Stimulated activated CD4-positive, alpha-beta T cell treated with anti-CD3 and anti-CD28 coated beads, TNF-alpha, amount 100 ng/mL, for 24 hours (primary cell): Measurements from ENCODE around the gene CCN5.
A peak's percentile ranks its signal among the peaks of the same experiment; 100 is the strongest.

Experiments used
- DNase-seq, 3 experiments: peaks; one replicate each; pipeline ENCODE4 v3.0.0-alpha.2; 2020; ENCODE audit warnings: low read depth in 3 of 3

CCN5 gene

GRCh38 chr20:44737116-44737515 lies 21.9 kb downstream of the CCN5 start:
- no peak for DNase-seq

DNA sequence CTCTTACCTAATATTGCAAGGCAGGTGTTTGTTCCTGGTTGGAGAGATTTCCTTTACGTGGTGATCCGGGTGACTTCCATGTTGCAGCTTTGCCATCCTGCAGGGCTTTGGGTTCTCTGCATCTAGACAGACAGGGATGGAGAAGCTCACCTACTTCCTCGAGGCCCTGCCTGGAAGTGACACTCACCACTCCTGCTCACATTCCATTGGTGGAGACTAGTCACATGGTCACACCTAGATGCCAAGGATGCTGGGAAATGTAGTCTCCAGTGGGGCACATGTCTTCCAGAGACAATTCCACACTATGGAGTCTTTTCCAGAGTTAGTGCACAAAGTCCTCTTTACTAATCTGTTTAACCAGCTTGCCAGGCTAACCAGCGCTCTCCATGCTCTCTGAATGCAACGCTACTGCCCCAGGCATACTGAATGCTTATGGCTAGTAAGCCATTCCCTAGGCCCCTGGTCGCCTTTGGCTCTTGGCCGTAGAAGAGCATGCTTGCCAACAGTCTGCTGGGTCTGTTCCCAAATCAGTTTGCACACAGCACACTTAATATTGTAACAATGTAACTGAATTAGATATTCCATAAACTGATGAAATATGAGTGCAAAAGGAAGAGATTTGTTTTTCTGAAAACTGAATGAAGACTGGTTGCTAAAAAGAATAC lies 23.8 kb downstream of the CCN5 start:
- DNase-seq = peak in 1 of 3 experiments; percentile 20

GRCh38 chr20:44739942-44740341 lies 24.8 kb downstream of the CCN5 start:
- no peak for DNase-seq

DNA sequence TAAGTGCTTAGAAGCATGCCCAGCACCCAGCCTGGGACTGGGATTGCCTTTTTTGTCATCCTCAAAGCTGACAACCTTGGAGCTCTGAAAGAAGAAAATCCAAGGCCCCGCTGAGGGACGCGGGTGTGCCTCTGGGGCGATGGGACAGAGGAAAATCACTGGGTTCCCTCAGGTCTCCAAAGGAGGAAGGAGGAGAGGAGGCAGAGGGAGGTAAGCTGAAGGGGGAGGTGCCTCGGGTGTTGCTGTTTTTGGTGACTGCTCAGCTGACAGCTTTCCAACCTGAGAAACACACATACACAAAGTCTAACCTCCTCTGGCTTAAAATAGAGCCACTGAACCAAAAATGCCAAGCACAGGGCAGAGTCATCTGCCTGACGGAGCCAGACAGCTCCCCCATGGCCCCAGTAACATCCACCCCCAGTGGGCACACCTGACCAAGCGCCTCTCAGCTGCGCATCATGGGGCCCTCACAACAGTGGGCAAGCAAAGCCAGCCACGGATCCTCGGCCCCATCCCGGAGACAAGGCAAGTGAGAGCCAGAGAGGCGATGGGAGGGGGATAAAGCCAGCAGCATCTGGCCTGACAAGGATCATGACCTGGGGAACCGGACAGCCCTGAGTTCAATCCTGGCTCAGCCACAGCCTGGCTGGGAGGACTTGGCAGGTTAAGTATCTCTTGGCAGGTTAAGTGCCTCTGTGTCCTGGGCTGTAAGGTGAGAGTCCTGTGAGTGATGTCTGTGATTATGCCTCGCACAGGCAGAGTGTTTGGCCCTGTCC lies 27.3 kb downstream of the CCN5 start:
- DNase-seq = no peak

DNA sequence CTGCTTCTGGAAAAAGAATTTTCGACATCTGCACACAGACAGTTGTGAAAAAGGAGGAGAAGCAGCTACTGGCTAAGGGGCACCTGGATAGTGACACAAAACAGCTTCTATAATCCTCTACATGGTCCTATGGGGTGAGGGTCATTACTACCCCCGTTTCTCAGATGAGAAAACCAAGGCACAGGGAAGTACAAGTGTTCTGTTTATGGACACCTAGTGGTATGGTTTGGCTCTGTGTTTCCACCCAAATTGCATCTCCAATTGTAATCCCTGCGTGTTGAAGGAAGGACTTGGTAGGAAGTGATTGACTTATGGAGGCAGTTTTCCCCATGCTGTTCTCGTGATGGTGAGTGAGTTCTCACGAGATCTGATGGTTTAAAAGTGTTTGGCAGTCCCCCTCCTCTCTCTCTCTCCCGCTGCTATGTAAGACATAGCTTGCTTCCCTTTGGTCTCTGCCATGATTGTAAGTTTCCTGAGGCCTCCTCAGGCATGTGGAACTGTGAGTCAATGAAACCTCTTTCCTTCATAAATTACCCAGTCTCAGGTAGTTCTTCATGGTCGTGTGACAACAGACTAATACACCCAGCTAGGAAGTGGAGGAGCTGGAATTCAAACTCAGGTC lies 28.0 kb downstream of the CCN5 start:
- DNase-seq = no peak

- no peak for DNase-seq
Observed at GRCh38 chr20:44743916-44744655, 28.9 kb downstream of the CCN5 start.

- DNase-seq = no peak
Observed at GRCh38 chr20:44745122-44745597, 30.0 kb downstream of the CCN5 start.

- peak in 2 of 3 experiments; percentile 28 to 52 for DNase-seq
Observed at GRCh38 chr20:44745598-44746366, 30.6 kb downstream of the CCN5 start, which contains the start of gene KCNK15. Gene KCNK15 (plus strand): TSS chr20:44745865. CDS start chr20:44745911, 46 bp downstream.

- DNase-seq = no peak
Observed at GRCh38 chr20:44746367-44747165, 31.4 kb downstream of the CCN5 start.

DNA sequence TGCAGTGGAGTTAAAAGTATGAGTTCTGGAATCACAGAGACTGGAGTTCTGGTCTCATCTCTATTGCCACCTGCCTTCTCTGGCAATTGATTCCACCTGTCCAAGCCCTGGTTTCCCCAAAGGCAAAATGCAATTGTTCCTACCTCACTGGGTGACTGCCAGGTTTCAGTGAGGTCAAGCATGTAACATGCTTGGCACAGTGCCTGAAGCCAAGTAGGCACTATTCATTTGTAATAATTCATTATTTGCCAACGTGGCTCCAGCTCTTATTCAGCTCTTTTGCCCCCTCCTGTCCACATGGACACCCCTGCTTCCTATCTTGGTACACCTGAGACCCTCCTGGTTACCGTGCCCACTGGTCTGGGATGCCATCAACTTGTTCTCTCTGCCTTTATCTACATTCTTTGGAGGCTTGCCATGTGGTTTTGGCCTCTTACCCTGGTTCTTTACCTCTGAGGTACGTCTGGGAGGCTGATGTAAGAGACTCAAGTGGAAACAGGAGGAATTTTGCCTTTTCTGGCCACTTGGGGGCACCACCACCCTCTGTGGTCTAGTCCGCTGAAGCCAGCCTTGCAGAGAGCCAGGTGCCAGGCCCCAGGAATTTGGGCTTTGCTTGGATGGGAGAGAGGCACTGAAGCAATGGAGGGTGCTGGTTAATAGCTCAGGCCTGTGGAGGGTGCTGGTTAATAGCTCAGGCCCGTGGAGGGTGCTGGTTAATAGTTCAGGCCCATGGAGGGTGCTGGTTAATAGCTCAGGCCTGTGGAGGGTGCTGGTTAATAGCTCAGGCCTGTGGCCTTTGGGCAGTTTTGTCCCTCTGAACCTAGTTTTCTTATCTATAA lies 32.2 kb downstream of the CCN5 start:
- peak; percentile 31 to 73 (median 33) for DNase-seq

GRCh38 chr20:44748005-44748370 lies 32.8 kb downstream of the CCN5 start:
- DNase-seq = no peak

GRCh38 chr20:44750081-44750805 lies 35.1 kb downstream of the CCN5 start:
- no peak for DNase-seq

GRCh38 chr20:44752099-44752931 lies 37.1 kb downstream of the CCN5 start:
- DNase-seq = no peak

DNA sequence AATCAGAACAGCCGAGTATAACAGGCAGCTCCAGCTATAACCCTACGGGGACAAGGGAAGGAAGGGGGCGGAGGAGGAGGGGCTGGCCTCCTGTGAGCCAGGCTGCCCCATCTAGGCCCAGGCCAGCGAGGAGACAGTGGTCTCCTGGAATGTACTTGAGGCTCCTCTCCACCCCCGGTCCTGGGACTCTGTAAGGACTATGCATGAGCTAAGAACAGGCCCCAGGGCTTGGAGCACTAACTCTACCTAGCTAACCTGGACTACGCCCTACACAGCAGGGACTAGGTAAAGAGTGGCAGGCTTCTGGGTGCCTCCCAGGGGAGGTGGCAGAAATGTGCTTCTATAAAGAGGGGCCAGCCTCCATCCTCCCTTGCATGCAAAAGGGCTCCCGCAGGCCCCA lies 39.4 kb downstream of the CCN5 start:
- no peak for DNase-seq

DNA sequence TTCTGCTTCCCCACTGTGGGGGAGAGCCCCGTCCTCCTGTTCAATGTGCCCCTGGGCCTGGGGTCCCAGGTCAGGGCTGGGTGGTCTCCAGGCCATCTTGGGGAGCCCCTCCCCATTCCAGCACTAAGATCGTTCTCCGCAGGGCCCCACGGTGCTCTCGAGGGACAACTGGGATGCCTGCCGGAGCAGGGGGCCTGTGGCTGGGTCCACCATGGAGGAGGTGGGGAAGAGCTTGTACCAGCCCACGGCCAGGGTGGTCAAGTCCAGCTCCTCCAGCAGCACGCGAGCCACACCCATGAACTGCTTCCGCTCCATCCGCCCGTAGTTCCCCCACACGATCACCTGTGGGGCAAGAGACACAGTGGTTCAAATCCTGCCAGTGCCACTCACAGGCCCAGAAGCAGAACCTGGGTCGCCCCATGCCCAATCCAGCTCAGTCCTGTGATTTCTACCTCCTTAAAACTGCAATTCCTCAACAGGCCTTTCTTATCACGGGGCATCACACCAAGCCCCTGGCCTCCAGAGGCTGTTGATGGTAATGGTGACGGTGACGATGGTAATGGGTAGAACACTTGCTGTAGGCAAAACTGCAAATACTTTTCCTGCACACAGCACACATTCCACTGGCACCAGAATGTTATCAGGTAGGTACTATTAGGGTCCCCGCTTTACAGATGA lies 41.0 kb downstream of the CCN5 start:
- no peak for DNase-seq

DNA sequence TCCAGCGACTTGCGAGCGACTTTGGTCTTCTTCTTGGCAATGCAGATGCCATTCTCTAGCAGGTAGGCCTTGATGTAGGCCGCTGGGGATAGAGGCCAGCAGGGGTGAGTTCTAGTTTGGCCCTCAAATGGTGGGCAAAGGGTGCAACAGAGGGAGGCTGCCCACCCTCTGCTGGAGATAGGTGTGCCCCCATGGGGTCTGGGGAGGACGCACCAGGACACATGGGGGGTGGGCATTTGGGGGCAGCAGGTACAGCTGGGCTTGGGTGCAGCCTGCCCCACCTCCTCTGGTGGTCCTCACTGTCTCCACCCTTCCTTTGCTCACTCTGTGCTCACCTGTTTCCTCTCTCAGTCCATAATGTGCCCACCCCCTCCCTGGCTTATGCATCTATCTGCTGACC lies 41.8 kb downstream of the CCN5 start:
- DNase-seq = no peak
